Measurements from ENCODE around the gene YIPF6. TPM values are rescaled to one million over a fixed set of nuclear protein-coding genes. Genes with fewer than 3 reads are reported as not detected.

YIPF6 gene
- polyA plus RNA-seq, 3 donors = 8.7 to 16.1 (median 9.1) TPM

DNA sequence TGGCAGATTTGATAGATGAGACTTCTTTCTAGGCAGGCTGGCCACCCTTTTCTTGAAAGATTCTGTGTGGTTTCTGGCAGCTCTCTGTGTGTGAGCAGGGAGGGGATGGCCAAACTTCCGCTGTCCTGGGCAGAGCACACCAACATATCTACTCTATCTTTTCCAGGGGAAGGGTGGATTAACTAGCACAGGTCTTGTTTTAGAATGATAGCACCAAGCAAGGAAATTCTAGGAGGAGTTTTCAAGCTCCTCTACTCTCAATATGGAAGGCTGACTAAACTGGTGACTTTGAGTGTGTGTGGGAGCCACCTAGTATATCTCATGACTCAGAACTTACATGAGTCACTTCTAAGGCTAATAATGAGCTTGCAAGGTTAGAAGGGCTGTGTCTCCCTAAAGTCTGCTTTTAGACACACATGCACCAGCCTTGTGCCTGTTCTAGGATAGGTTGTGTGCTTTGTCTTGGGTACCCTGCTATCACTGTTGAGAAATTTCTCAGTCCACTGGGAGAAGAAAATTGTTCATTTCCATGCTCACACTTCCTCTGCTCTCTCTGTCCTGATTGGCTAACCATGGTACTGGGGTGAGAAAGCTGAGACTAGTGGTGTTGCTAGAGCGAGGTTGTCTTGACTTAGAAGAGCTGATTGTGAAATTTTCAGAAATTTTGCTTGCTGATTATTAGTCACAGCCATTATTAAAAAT lies 72.9 kb downstream of the YIPF6 start:
- no peak overlapping the region for H3K27ac ChIP-seq (ENCODE audit: low read depth, low read length)
- 61 to 89% (median 68%) methylated on average over 2 of the region's 2 CpGs for WGBS, 3 donors

- WGBS, 3 donors = 63 to 89% (median 89%) methylated on average over 3 of the region's 3 CpGs
- no peak overlapping the region for H3K27ac ChIP-seq (ENCODE audit: low read depth, low read length)
These were observed 75.4 kb downstream of the YIPF6 start for GRCh38 chrX:68574240-68574639.

- WGBS, 3 donors = 82 to 90% (median 87%) methylated on average over 3 of the region's 3 CpGs
- no peak overlapping the region for H3K27ac ChIP-seq (ENCODE audit: low read depth, low read length)
These were observed 81.0 kb downstream of the YIPF6 start for GRCh38 chrX:68579810-68580209.

DNA sequence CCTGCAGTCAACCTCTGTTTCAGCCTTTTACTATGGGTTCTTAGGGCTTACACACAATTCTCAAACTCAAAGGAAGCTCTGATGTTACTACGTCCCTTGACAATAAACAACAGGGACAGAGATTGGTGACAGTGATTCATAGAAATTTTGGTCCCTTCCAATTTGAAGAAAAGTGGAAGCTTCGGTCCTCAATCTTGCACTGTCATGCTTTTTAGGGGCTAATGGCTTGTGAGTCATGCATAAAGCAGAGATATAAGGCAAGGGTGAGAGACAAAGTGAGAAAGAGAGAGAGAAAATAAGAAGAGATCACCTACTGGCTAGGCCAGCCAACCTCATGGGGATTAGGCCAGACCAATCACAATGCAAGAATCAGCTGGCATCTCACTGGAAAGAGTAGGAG lies 85.4 kb downstream of the YIPF6 start:
- H3K27ac ChIP-seq (ENCODE audit: low read depth, low read length) = no peak overlapping the region
- WGBS, 3 donors = 70 to 77% (median 74%) methylated on average over 2 of the region's 2 CpGs

Other genes starting within 250 kb of the YIPF6 start
- gene OPHN1, start 65.6 kb upstream of the YIPF6 start, polyA plus RNA-seq = 1 to 10 TPM in 2 of 3 donors, under 1 TPM in 1; 0.98 to 3.0 (median 2.4) TPM
- 10 to 100 TPM in 2 of 3 donors, 1 to 10 TPM in 1; 3.0 to 12.1 (median 11.5) TPM for gene STARD8, start 148.6 kb downstream of the YIPF6 start, polyA plus RNA-seq